ENCODE data around the gene TBC1D17. TPM values are rescaled to one million over a fixed set of nuclear protein-coding genes. Genes with fewer than 3 reads are reported as not detected.

Gene TBC1D17
- total RNA-seq, 1 donor = 16.3 TPM

DNA sequence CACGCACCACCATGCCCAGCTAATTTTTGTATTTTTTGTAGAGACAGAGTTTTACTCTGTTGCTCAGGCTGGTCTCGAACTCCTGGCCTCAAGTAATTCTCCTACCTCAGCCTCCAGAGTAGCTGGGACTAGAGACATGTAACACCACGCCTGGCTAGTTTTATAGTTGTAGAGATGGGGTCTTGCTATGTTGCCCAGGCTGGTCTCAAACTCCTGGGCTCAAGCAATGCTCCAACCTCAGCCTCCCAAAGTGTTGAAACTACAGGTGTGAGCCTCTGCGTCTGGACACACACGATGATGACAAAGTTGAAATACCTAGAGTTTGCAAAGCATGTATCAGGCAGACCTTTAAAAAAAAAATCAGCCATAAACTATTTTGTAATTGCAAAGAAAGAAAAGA lies 31.1 kb upstream of the TBC1D17 start:
- no peak overlapping the region for H3K4me3 ChIP-seq (ENCODE audit: low read depth, low read length)
- no peak for DNase-seq (ENCODE audit: low read depth)
- TF ChIP-seq, protein P1, sequence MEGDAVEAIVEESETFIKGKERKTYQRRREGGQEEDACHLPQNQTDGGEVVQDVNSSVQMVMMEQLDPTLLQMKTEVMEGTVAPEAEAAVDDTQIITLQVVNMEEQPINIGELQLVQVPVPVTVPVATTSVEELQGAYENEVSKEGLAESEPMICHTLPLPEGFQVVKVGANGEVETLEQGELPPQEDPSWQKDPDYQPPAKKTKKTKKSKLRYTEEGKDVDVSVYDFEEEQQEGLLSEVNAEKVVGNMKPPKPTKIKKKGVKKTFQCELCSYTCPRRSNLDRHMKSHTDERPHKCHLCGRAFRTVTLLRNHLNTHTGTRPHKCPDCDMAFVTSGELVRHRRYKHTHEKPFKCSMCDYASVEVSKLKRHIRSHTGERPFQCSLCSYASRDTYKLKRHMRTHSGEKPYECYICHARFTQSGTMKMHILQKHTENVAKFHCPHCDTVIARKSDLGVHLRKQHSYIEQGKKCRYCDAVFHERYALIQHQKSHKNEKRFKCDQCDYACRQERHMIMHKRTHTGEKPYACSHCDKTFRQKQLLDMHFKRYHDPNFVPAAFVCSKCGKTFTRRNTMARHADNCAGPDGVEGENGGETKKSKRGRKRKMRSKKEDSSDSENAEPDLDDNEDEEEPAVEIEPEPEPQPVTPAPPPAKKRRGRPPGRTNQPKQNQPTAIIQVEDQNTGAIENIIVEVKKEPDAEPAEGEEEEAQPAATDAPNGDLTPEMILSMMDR (IDR thresholded peaks at IDR 0.05; ENCODE audit: insufficient read depth, low read length) = no peak

DNA sequence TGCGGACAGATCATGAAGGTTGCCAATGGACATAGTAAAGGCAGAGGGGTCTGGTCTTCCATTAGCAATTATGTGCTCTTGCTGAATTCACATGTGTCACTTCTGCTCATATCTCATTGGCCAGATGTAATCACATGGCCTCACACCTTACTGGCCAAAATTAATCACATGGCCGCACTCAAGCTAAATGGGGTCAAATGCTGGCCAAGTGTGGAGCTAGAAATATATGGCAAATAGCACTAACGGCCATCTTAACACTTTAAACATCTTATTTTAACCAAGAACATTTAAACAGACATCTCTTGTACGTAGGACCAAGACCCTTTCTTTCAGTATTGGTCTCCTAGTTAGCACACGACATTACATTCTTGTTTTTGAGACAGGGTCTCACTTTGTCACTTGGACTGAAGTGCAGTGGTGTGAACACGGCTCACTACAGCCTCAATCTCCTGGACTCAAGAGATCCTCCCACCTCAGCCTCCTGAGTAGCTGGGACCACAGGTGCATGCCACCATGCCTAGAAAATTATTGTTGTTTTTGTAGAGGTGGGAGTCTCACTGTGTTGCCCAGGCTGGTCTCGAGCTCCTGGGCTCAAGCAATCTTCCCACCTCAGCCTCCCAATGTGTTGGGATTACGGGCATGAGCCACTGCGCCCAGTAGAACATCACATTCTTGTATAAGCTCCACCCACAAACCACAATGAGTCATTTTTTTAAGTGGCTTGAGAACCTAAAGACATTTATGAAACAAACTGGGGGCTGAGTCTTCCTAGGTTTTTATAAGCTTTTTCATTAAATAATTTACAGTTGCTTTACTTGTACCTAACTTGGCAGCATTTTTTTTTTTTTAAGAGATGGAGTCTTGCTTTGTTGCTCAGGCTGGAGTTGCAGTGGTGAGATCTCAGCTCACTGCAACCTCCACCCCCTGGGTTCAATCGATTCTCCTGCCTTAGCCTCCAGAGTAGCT lies 29.5 kb upstream of the TBC1D17 start:
- TF ChIP-seq, protein P1 (IDR thresholded peaks at IDR 0.05; ENCODE audit: insufficient read depth, low read length) = no peak
- H3K4me3 ChIP-seq (ENCODE audit: low read depth, low read length) = no peak overlapping the region
- DNase-seq (ENCODE audit: low read depth) = peak; percentile 79

GRCh38 chr19:49848938-49849337 lies 28.6 kb upstream of the TBC1D17 start:
- TF ChIP-seq, protein P1 (IDR thresholded peaks at IDR 0.05; ENCODE audit: insufficient read depth, low read length) = no peak
- DNase-seq (ENCODE audit: low read depth) = no peak

GRCh38 chr19:49849433-49850220 lies 27.9 kb upstream of the TBC1D17 start:
- no peak for DNase-seq (ENCODE audit: low read depth)
- H3K4me3 ChIP-seq (ENCODE audit: low read depth, low read length) = peak overlapping the region; percentile 90
- TF ChIP-seq, protein P1 (IDR thresholded peaks at IDR 0.05; ENCODE audit: insufficient read depth, low read length) = no peak

More at GRCh38 chr19:49848938-49849337, 28.6 kb upstream of the TBC1D17 start:
- H3K4me3 ChIP-seq (ENCODE audit: low read depth, low read length) = no peak overlapping the region

GRCh38 chr19:49850221-49850486 lies 27.3 kb upstream of the TBC1D17 start:
- TF ChIP-seq, protein P1 (IDR thresholded peaks at IDR 0.05; ENCODE audit: insufficient read depth, low read length) = no peak

DNA sequence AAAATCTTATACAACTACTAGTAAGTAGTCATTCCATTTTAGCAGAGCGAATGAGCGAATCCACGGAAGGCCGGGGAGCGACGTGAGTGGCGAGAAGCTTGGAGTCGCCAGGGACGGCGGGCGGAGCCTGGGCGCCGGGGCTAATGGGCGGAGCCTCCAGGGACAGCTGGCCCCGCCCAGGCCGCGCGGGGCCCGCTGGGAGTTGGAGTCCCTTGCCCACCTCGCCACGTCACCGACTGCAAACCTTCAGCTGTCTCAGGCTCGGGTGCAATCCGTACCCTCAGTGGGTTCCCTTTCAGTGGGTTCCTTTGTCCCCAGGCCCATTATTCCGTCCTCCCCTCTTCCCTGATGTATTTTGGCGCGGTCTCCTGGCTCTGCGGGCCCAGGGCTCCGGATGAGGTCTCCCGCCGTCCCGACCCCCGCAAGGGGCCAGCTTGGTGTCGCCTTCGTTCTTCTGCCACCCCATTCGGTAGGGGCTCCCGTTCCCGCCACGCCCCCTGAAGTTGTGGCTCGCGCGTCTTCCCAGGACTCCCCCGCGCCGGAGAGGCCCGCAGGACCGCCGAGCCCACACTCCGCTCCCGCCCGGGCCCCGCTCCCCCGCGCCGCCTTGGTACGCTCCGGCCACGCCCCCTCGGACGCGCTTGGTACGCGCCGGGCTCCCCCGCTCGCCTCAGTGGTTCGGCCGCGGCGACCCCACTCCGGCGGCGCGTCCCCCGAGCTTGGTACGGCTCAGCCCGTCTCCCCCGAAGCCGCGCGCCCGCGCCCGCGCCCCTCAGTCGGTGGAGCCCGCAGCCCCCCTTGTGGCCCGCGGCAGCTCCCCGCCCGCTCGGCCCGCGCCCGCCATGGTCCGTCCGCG lies 26.8 kb upstream of the TBC1D17 start, which contains the start of gene PTOV1:
Gene PTOV1 (plus strand): TSS at position 673 of the 856 bp plus-strand sequence.
- peak within 1 kb of the TSS; percentile 90 for H3K4me3 ChIP-seq (ENCODE audit: low read depth, low read length)
- TF ChIP-seq, protein P1 (IDR thresholded peaks at IDR 0.05; ENCODE audit: insufficient read depth, low read length) = no peak
- peak; percentile 89 for DNase-seq (ENCODE audit: low read depth)

More at GRCh38 chr19:49850221-49850486, 27.3 kb upstream of the TBC1D17 start:
- DNase-seq (ENCODE audit: low read depth) = no peak
- H3K4me3 ChIP-seq (ENCODE audit: low read depth, low read length) = peak overlapping the region; percentile 90

Data from fibroblast of the aortic adventitia (primary cell).